Ascending aorta (tissue), 2 donors: Measurements from ENCODE around the gene TMEM259. TPM values are rescaled to one million over a fixed set of nuclear protein-coding genes. Genes with fewer than 3 reads are reported as not detected.
"Not testable (repeated sequence)": the region's sequence is repeated elsewhere in the genome, so short reads cannot be mapped to it uniquely, and the experiment has no call there.

Experiments used
- DNase-seq, 2 donors: peaks; one replicate each; pipeline ENCODE4 v3.0.0-alpha.2; 2019; ENCODE audit warnings: low spot score in 2 of 2
- H3K27ac ChIP-seq, 2 donors: fragments of 200-600 bp; sonication (generic); one replicate each; pipeline ENCODE4 v1.5.1; 2016 to 2017; ENCODE audit warnings: mild to moderate bottlenecking in 1 of 2
- H3K27me3 ChIP-seq: fragments of 200-600 bp; sonication (generic); one replicate; pipeline ENCODE4 v1.5.1; 2017
- H3K36me3 ChIP-seq, 2 donors: fragments of 200-600 bp; sonication (generic); one replicate each; pipeline ENCODE4 v1.5.1; 2016
- H3K4me1 ChIP-seq, 2 donors: fragments of 200-600 bp; sonication (generic); one replicate each; pipeline ENCODE4 v1.5.1; 2016 to 2017; ENCODE audit warnings: mild to moderate bottlenecking in 1 of 2
- H3K4me3 ChIP-seq, 2 donors: fragments of 200-600 bp; sonication (generic); one replicate each; pipeline ENCODE4 v1.5.1; 2016 to 2017; ENCODE audit warnings: mild to moderate bottlenecking in 1 of 2
- H3K9me3 ChIP-seq, 2 donors: fragments of 200-600 bp; sonication (generic); one replicate each; pipeline ENCODE4 v1.5.1; 2016
- intact Hi-C: fragments of 100-400 bp; cut with DNase I; formaldehyde crosslinking; loops from one replicate; pipeline ENCODE4 v1.15.1; 2023
- total RNA-seq: library from RNA; depleted of rRNA; stranded (reverse); fragments of >200 nt; gene quantifications from one replicate; pipeline ENCODE4 v1.1.0, GENCODE V29; 2016
- TF ChIP-seq, protein P1 (sequence below), 3 experiments: fragments of 200-600 bp in 2 of 3; fragments of 450-650 bp in 1 of 3; sonication (generic) in 2 of 3; IDR thresholded peaks; one replicate each; pipeline ENCODE4 v1.5.1; 2016 to 2019; ENCODE audit warnings: antibody characterized with exemption in 3 of 3, mild to moderate bottlenecking in 1 of 3, moderate library complexity in 1 of 3

TMEM259 gene
- total RNA-seq, 1 donor from 2014 or later, result 452 TPM

DNA sequence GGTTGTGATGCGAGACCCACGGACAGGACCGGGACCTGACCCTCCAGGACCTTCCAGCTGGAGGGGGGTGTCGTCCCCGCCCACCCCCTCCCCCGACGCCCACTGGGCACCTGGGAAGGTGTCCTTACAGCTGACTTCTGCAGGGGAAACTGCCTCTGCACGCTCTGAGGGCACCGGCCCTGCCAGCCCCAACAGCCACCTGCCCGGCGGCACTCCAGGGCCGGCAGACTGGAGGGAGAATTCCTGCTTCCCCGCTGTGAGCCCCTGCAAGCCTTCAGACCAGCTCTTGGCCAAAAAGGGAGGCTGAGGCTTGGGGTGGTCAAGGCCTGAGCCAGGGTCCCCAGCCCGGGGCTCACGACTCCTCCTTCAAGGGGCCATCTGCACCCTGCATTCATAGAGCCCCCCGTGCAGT, 6.7 kb upstream of the TMEM259 start:
- DNase-seq, result no peak
- Histone ChIP-seq H3K4me3 (peak overlapping the region; percentile 95 to 97), H3K27me3 (no peaks in the 10 kb centered on the region), H3K36me3 (peaks cover 25 to 27% of the 10 kb centered on the region in 2 donors), H3K9me3 (no peaks in the 10 kb centered on the region), H3K4me1 (peaks cover 17 to 24% of the 10 kb centered on the region in 2 donors), H3K27ac (peak overlapping the region; percentile 99 to 100)
- intact Hi-C loops, result loop anchor here (2.0 to 5.0 kb wide), 4 partner anchors 13 to 241 kb away; partner anchors contain the start of genes ABCA7, ATP5F1D, CIRBP and POLR2E
- TF ChIP-seq, protein P1, sequence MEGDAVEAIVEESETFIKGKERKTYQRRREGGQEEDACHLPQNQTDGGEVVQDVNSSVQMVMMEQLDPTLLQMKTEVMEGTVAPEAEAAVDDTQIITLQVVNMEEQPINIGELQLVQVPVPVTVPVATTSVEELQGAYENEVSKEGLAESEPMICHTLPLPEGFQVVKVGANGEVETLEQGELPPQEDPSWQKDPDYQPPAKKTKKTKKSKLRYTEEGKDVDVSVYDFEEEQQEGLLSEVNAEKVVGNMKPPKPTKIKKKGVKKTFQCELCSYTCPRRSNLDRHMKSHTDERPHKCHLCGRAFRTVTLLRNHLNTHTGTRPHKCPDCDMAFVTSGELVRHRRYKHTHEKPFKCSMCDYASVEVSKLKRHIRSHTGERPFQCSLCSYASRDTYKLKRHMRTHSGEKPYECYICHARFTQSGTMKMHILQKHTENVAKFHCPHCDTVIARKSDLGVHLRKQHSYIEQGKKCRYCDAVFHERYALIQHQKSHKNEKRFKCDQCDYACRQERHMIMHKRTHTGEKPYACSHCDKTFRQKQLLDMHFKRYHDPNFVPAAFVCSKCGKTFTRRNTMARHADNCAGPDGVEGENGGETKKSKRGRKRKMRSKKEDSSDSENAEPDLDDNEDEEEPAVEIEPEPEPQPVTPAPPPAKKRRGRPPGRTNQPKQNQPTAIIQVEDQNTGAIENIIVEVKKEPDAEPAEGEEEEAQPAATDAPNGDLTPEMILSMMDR (IDR thresholded peaks at IDR 0.05), result no peak

DNA sequence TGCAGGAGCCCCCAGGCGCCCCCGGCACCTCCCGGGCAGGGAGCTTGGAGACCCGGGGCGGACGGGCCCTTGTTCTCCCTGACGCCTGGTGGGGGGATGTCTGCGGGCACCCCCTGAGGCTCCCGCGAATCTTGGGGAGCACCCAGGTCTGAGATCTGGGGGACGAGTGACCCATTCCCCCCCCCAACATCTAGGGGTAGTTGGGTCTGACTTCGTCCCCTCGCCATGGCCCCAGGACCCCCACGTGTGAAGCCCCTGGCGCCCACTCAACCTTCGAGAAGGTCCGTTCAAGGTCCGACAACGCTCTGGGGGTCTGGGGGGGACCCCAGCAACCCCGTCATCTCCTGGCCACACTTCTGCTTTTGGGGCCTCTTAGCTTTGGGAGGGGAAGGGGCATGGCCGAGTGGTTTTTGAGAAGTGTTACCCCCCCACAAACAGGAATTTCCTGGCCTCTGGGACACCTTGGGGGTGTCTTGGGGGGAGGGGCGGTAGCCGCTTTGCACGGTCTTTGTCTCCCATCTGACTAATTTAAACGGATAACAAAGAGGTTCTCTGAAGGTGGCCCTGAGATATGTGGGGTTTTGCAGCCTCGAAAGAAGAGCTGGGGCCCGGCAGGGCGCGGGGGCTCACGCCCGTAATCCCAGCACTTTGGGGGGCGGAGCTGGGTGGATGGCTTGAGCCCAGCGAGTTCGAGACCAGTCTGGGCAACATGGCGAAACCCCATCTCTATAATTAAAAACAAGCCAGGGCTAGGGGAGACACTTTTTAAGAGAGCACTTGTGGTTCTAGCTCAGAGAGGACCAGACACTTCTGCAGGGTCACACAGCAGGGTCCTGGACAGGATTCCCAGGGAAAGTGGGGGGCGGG, 6.1 kb upstream of the TMEM259 start:
- H3K9me3 ChIP-seq, result no peaks in the 10 kb centered on the region
- peaks cover 18 to 30% of the 10 kb centered on the region in 2 donors for H3K4me1 ChIP-seq
- H3K4me3 ChIP-seq, result peak overlapping the region; percentile 95 to 97
- TF ChIP-seq, protein P1 (IDR thresholded peaks at IDR 0.05), result no peak
- peak overlapping the region; percentile 99 to 100 for H3K27ac ChIP-seq
- DNase-seq, result no peak
- intact Hi-C loops, result loop anchor here (2.0 to 5.0 kb wide), 4 partner anchors 14 to 242 kb away; partner anchors contain the start of genes ABCA7, ATP5F1D, CIRBP and POLR2E
- H3K36me3 ChIP-seq, result peaks cover 18 to 21% of the 10 kb centered on the region in 2 donors
- no peaks in the 10 kb centered on the region for H3K27me3 ChIP-seq

DNA sequence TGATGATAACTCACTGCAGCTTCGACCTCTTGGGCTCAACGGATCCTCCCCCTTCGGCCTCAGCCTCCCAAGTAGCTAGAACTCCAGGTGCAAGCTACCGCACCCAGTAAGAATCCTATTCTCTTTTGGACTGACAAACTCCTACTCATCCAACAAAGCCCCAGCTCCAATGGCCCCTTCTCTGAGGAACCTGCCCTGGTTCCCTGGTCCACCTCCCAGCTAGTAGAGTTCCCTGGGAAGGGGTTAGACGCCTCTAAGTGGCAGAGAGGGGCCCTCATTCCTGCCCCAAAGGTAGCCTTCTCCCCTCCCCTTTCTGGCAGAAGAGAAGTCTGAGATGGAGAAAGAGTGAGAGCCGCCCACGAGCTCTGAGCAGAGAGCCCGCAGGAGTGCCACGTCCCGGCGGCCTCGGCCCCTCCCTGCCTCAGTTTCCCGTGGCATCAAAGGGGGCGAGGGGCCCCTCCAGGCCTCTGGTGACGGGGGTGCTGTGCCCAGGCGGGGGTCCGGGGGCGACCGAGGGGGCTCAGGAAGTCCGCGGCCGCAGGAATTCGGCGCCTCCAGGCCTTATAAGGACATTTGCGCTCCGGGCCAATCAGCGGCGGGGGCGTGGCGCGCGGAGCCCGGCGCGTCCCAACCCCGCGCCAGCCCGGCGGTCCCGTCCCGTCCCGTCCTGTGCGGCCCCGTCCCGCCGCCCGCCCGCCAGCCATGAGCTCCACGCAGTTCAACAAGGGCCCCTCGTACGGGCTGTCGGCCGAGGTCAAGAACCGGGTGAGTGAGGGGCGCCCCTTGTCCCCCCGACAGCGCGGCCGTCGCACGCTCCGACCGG, 5.2 kb upstream of the TMEM259 start, which contains the start of gene CNN2:
CNN2 (plus strand) TSS at position 649 of the 823 bp plus-strand sequence; CDS start at position 703, 54 bp downstream.
- DNase-seq, result peak in 1 of 2 donors; percentile 90
- peak within 1 kb of the TSS; percentile 99 to 100 for H3K27ac ChIP-seq
- TF ChIP-seq, protein P1 (IDR thresholded peaks at IDR 0.05), result no peak
- intact Hi-C loops, result loop anchor here (2.0 to 5.0 kb wide), 4 partner anchors 15 to 243 kb away; partner anchors contain the start of genes ABCA7, ATP5F1D, CIRBP and POLR2E
- no peaks in the 10 kb centered on the region for H3K27me3 ChIP-seq
- H3K36me3 ChIP-seq, result peaks cover 13 to 16% of the 10 kb centered on the region in 2 donors
- H3K9me3 ChIP-seq, result no peaks in the 10 kb centered on the region
- peak within 1 kb of the TSS; percentile 95 to 97 for H3K4me3 ChIP-seq
- H3K4me1 ChIP-seq, result peaks cover 21 to 34% of the 10 kb centered on the region in 2 donors

DNA sequence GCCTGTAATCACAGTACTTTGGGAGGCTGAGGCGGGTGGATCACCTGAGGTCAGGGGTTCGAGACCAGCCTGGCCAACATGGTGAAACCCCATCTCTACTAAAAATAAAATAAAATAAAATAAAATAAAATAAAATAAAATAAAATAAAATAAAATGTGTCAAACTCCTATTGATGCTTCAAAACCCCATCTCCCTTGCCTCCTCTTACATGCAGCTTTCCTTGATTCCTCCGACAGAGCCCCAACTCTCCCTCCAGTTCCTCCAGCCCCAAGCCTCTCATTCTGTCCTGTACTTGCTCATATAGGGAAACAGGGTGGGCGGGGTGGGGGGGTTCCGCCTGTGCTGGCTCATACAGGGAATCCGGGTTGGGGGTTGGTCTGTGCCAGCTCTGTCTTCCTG, 4.2 kb upstream of the TMEM259 start:
- intact Hi-C loops, result loop anchor here (5.0 kb wide), 1 partner anchor 217 kb away; the partner anchor contains the start of gene ATP5F1D
- peak overlapping the region; percentile 99 to 100 for H3K27ac ChIP-seq
- peaks cover 17 to 26% of the 10 kb centered on the region in 2 donors for H3K4me1 ChIP-seq

DNA sequence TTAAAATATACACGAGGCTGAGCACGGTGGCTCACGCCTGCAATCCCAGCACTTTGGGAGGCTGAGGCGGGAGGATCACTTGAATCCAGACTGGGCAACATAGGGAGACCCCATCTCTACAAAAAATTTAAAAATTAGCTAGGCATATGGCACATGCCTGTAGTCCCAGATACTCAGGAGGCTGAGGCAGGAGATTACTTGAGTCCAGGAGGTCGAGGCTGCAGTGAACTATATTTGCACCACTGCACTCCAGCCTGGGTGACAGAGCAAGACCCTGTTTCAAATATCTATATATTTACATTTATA, 2.9 kb upstream of the TMEM259 start:
- Histone ChIP-seq H3K4me1 (peaks cover 20 to 28% of the 10 kb centered on the region in 2 donors), H3K27ac (peak overlapping the region in 1 of 2 donors; percentile 93)
- H3K36me3 ChIP-seq, H3K9me3 ChIP-seq, intact Hi-C loops, H3K4me3 ChIP-seq, DNase-seq, H3K27me3 ChIP-seq: not testable (repeated sequence)

More for the DNA sequence above, 4.2 kb upstream of the TMEM259 start:
- DNase-seq, H3K4me3 ChIP-seq, H3K9me3 ChIP-seq, H3K27me3 ChIP-seq, H3K36me3 ChIP-seq: not testable (repeated sequence)
